Suppressor macrophage treated with lipopolysaccharide for 1 hour (primary cell): ENCODE data around the gene SPIRE1.
"Not testable (repeated sequence)": the region's sequence is repeated elsewhere in the genome, so short reads cannot be mapped to it uniquely, and the experiment has no call there.

Experiments used
- DNase-seq, 3 donors: peaks; one replicate each; pipeline ENCODE4 v3.0.0-alpha.2; 2020 to 2022

The SPIRE1 gene

GRCh38 chr18:12598181-12598930 is 59.6 kb downstream of the SPIRE1 start:
- peak; percentile 63 to 69 (median 67) for DNase-seq

GRCh38 chr18:12597760-12598159 is 60.1 kb downstream of the SPIRE1 start:
- peak; percentile 65 to 80 (median 76) for DNase-seq

- peak; percentile 31 to 70 (median 66) for DNase-seq
Measured at GRCh38 chr18:12595571-12596255, 62.2 kb downstream of the SPIRE1 start.

GRCh38 chr18:12593866-12594265 is 64.0 kb downstream of the SPIRE1 start:
- no peak for DNase-seq

- no peak for DNase-seq
Measured at GRCh38 chr18:12592597-12593127, 65.2 kb downstream of the SPIRE1 start.

- DNase-seq, result no peak
Measured at GRCh38 chr18:12589448-12589847, 68.5 kb downstream of the SPIRE1 start.

GRCh38 chr18:12586956-12587355 is 71.0 kb downstream of the SPIRE1 start:
- no peak for DNase-seq

GRCh38 chr18:12585218-12585617 is 72.7 kb downstream of the SPIRE1 start:
- DNase-seq, result no peak

- no peak for DNase-seq
Measured at GRCh38 chr18:12580630-12581342, 77.1 kb downstream of the SPIRE1 start.

- DNase-seq, result no peak
Measured at GRCh38 chr18:12579775-12580174, 78.1 kb downstream of the SPIRE1 start.

- no peak for DNase-seq
Measured at GRCh38 chr18:12577848-12578247, 80.1 kb downstream of the SPIRE1 start.

- peak; percentile 15 to 35 (median 21) for DNase-seq
Measured at GRCh38 chr18:12574494-12575185, 83.3 kb downstream of the SPIRE1 start.

GRCh38 chr18:12571630-12572029 is 86.3 kb downstream of the SPIRE1 start:
- no peak for DNase-seq

- no peak for DNase-seq
Measured at GRCh38 chr18:12569791-12570190, 88.1 kb downstream of the SPIRE1 start.

GRCh38 chr18:12567849-12568248 is 90.1 kb downstream of the SPIRE1 start:
- no peak for DNase-seq

- DNase-seq, result no peak
Measured at GRCh38 chr18:12564861-12565260, 93.0 kb downstream of the SPIRE1 start.

- no peak for DNase-seq
Measured at GRCh38 chr18:12564378-12564777, 93.5 kb downstream of the SPIRE1 start.

- DNase-seq, result not testable (repeated sequence)
Measured at GRCh38 chr18:12560600-12560999, 97.3 kb downstream of the SPIRE1 start.

GRCh38 chr18:12559319-12559718 is 98.6 kb downstream of the SPIRE1 start:
- DNase-seq, result no peak

- no peak for DNase-seq
Measured at GRCh38 chr18:12556946-12557806, 100.7 kb downstream of the SPIRE1 start.

- no peak for DNase-seq
Measured at GRCh38 chr18:12554796-12555388, 103.0 kb downstream of the SPIRE1 start.
